Spinal cord (tissue), 10 donors: ENCODE data around the gene ETFBKMT. TPM values are rescaled to one million over a fixed set of nuclear protein-coding genes. Genes with fewer than 3 reads are reported as not detected.
"Not testable (repeated sequence)": the region's sequence is repeated elsewhere in the genome, so short reads cannot be mapped to it uniquely, and the experiment has no call there.

Experiments used
- DNase-seq, 6 donors: peaks; one replicate each; pipeline versions ENCODE4 v3.0.0 to v3.0.0-alpha.2; 2013 to 2015; ENCODE audit warnings: low spot score in 6 of 6, low read depth in 4 of 6
- H3K27ac ChIP-seq: one replicate; pipeline ENCODE4 v1.5.1; 2013; ENCODE audit warnings: low read depth, low read length, control low read depth
- H3K27me3 ChIP-seq: one replicate; pipeline ENCODE4 v1.6.1; 2013; ENCODE audit warnings: low read length; ENCODE audit not compliant: control insufficient read depth, insufficient read depth
- H3K36me3 ChIP-seq: one replicate; pipeline ENCODE4 v1.6.1; 2013; ENCODE audit warnings: low read length; ENCODE audit not compliant: control insufficient read depth, insufficient read depth
- H3K4me1 ChIP-seq: one replicate; pipeline ENCODE4 v1.6.1; 2013; ENCODE audit warnings: low read length; ENCODE audit not compliant: control insufficient read depth, insufficient read depth
- H3K4me3 ChIP-seq: one replicate; pipeline ENCODE4 v1.5.1; 2013; ENCODE audit warnings: low read depth, low read length, control low read depth
- H3K9me3 ChIP-seq: one replicate; pipeline ENCODE4 v1.6.1; 2013; ENCODE audit warnings: low read length; ENCODE audit not compliant: control insufficient read depth, insufficient read depth
- WGBS: methylation state at CpG from one replicate; pipeline ENCODE4 v1.1.5; 2013; ENCODE audit warnings: missing lambda C conversion rate; ENCODE audit not compliant: insufficient coverage; 5-methylcytosine and 5-hydroxymethylcytosine counted together
- polyA plus RNA-seq, 2 donors: library from polyadenylated mRNA; unstranded; fragments of 120-200 nt; gene quantifications; one replicate each; pipeline ENCODE4 v1.2.1, GENCODE V29; 2013; ENCODE audit not compliant: insufficient read length in 2 of 2
- total RNA-seq, 2 donors: library from RNA; depleted of rRNA in 1 of 2; stranded (reverse); fragments of 120-200 nt in 1 of 2; fragments of >200 nt in 1 of 2; gene quantifications; one replicate each; pipeline versions ENCODE4 v1.2.3 to v1.2.4, GENCODE V29; 2013 to 2014
- donor health status: healthy.

ETFBKMT gene
- total and polyA plus RNA-seq, 4 donors = 3.6 to 5.9 (median 4.6) TPM

- H3K27ac ChIP-seq = no peak overlapping the region
- H3K36me3 ChIP-seq = peaks cover 11% of the 10 kb centered on the region
- no peaks in the 10 kb centered on the region for H3K27me3 ChIP-seq
- WGBS = 64% methylated on average over 9 of the region's 10 CpGs
- H3K4me3 ChIP-seq = no peak overlapping the region
- peak in 4 of 6 donors; percentile 4 to 59 (median 36) for DNase-seq
- peaks cover 9% of the 10 kb centered on the region for H3K9me3 ChIP-seq
- H3K4me1 ChIP-seq = no peaks in the 10 kb centered on the region
Observed at GRCh38 chr12:31682136-31682962, 22.9 kb downstream of the ETFBKMT start.

GRCh38 chr12:31685801-31686200, 26.3 kb downstream of the ETFBKMT start:
- DNase-seq = no peak
- H3K9me3 ChIP-seq = peaks cover 9% of the 10 kb centered on the region
- no peak overlapping the region for H3K4me3 ChIP-seq
- no peak overlapping the region for H3K27ac ChIP-seq
- WGBS = no CpG with 5 or more reads among the region's 3 CpGs
- peaks cover 22% of the 10 kb centered on the region for H3K36me3 ChIP-seq
- H3K4me1 ChIP-seq = no peaks in the 10 kb centered on the region
- H3K27me3 ChIP-seq = no peaks in the 10 kb centered on the region

- Histone ChIP-seq H3K4me3 (no peak overlapping the region), H3K4me1 (no peaks in the 10 kb centered on the region), H3K27ac (no peak overlapping the region), H3K36me3 (peaks cover 24% of the 10 kb centered on the region), H3K27me3 (no peaks in the 10 kb centered on the region), H3K9me3 (peaks cover 9% of the 10 kb centered on the region)
- DNase-seq = no peak
- WGBS = no CpG with 5 or more reads among the region's 3 CpGs
Observed at GRCh38 chr12:31687101-31687527, 27.6 kb downstream of the ETFBKMT start.

GRCh38 chr12:31689921-31690320, 30.4 kb downstream of the ETFBKMT start:
- H3K27ac ChIP-seq, H3K9me3 ChIP-seq, H3K4me1 ChIP-seq, DNase-seq, H3K27me3 ChIP-seq, H3K4me3 ChIP-seq: not testable (repeated sequence)
- peaks cover 31% of the 10 kb centered on the region for H3K36me3 ChIP-seq
- no CpG with 5 or more reads among the region's 3 CpGs for WGBS

GRCh38 chr12:31702047-31702446, 42.6 kb downstream of the ETFBKMT start:
- peak in 1 of 6 donors; percentile 14 for DNase-seq
- peaks cover 10% of the 10 kb centered on the region for H3K36me3 ChIP-seq
- H3K27ac ChIP-seq = no peak overlapping the region
- H3K27me3 ChIP-seq = no peaks in the 10 kb centered on the region
- H3K9me3 ChIP-seq = no peaks in the 10 kb centered on the region
- H3K4me1 ChIP-seq = no peaks in the 10 kb centered on the region
- no peak overlapping the region for H3K4me3 ChIP-seq

GRCh38 chr12:31705621-31706020, 46.1 kb downstream of the ETFBKMT start:
- no peak overlapping the region for H3K4me3 ChIP-seq
- no peak for DNase-seq
- no peak overlapping the region for H3K27ac ChIP-seq
- no peaks in the 10 kb centered on the region for H3K4me1 ChIP-seq
- no peaks in the 10 kb centered on the region for H3K27me3 ChIP-seq
- WGBS = 91% methylated on average over 2 of the region's 2 CpGs
- H3K36me3 ChIP-seq = peaks cover 4% of the 10 kb centered on the region
- no peaks in the 10 kb centered on the region for H3K9me3 ChIP-seq

GRCh38 chr12:31708118-31708517, 48.6 kb downstream of the ETFBKMT start:
- H3K27ac ChIP-seq, H3K4me3 ChIP-seq, H3K9me3 ChIP-seq, H3K4me1 ChIP-seq, DNase-seq, H3K27me3 ChIP-seq, H3K36me3 ChIP-seq: not testable (repeated sequence)
- WGBS = 93% methylated on average over 4 of the region's 7 CpGs

GRCh38 chr12:31710021-31710818, 50.7 kb downstream of the ETFBKMT start:
- Histone ChIP-seq H3K36me3 (no peaks in the 10 kb centered on the region), H3K4me3 (no peak overlapping the region), H3K27me3 (no peaks in the 10 kb centered on the region), H3K27ac (no peak overlapping the region), H3K9me3 (no peaks in the 10 kb centered on the region), H3K4me1 (no peaks in the 10 kb centered on the region)
- no CpG with 5 or more reads among the region's 3 CpGs for WGBS
- DNase-seq = no peak

GRCh38 chr12:31712877-31713276, 53.4 kb downstream of the ETFBKMT start:
- 100% methylated on average over 3 of the region's 5 CpGs for WGBS

More at GRCh38 chr12:31712877-31713276, 53.4 kb downstream of the ETFBKMT start:
- no peaks in the 10 kb centered on the region for H3K36me3 ChIP-seq
- H3K4me1 ChIP-seq = no peaks in the 10 kb centered on the region
- no peak for DNase-seq
- H3K9me3 ChIP-seq = no peaks in the 10 kb centered on the region
- H3K27me3 ChIP-seq = no peaks in the 10 kb centered on the region
- no peak overlapping the region for H3K27ac ChIP-seq
- no peak overlapping the region for H3K4me3 ChIP-seq
